Measurements from ENCODE around the gene KCNJ11.

Gene KCNJ11

GRCh38 chr11:17386331-17387084 is 2.0 kb downstream of the KCNJ11 start:
- TF ChIP-seq EZH2 (IDR thresholded peaks at IDR 0.05; ENCODE audit: borderline replicate concordance, low read length): no peak
- TF ChIP-seq, protein P1, sequence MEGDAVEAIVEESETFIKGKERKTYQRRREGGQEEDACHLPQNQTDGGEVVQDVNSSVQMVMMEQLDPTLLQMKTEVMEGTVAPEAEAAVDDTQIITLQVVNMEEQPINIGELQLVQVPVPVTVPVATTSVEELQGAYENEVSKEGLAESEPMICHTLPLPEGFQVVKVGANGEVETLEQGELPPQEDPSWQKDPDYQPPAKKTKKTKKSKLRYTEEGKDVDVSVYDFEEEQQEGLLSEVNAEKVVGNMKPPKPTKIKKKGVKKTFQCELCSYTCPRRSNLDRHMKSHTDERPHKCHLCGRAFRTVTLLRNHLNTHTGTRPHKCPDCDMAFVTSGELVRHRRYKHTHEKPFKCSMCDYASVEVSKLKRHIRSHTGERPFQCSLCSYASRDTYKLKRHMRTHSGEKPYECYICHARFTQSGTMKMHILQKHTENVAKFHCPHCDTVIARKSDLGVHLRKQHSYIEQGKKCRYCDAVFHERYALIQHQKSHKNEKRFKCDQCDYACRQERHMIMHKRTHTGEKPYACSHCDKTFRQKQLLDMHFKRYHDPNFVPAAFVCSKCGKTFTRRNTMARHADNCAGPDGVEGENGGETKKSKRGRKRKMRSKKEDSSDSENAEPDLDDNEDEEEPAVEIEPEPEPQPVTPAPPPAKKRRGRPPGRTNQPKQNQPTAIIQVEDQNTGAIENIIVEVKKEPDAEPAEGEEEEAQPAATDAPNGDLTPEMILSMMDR (IDR thresholded peaks at IDR 0.05; ENCODE audit: low read length): peak; percentile 74
- Histone ChIP-seq H3K79me2 (ENCODE audit: insufficient read depth, low read length) (no peaks in the 10 kb centered on the region), H3K9ac (ENCODE audit: low read length) (peak overlapping the region; percentile 38; the same call in 1 of the 2 replicates), H3K4me3 (ENCODE audit: low read depth, low read length, poor library complexity, severe bottlenecking) (peak overlapping the region; percentile 50), H3K4me1 (ENCODE audit: insufficient read depth, low read length, severe bottlenecking) (peaks cover 43% of the 10 kb centered on the region), H3K27me3 (ENCODE audit: insufficient read depth, low read length) (no peaks in the 10 kb centered on the region), H3F3A (ENCODE audit: insufficient read depth, low read length) (no peaks in the 10 kb centered on the region), H2AFZ (ENCODE audit: low read length) (no peak overlapping the region), H3K9me3 (ENCODE audit: low read length) (no peaks in the 10 kb centered on the region), H3K4me2 (ENCODE audit: low read length) (peak overlapping the region; percentile 62), H3K27ac (ENCODE audit: low read depth, low read length, poor library complexity, severe bottlenecking) (peak overlapping the region; percentile 40), H3K36me3 (ENCODE audit: insufficient read depth, low read length) (peaks cover 21% of the 10 kb centered on the region; the same call in 1 of the 2 replicates), H3K9me2 (ENCODE audit: low read depth, low read length) (no peaks in the 10 kb centered on the region), H4K20me1 (ENCODE audit: insufficient read depth, low read length) (no peaks in the 10 kb centered on the region)

GRCh38 chr11:17385926-17386325 is 2.5 kb downstream of the KCNJ11 start:
- Histone ChIP-seq H3K27ac (ENCODE audit: low read depth, low read length, poor library complexity, severe bottlenecking) (peak overlapping the region; percentile 40), H3K4me1 (ENCODE audit: insufficient read depth, low read length, severe bottlenecking) (peaks cover 37% of the 10 kb centered on the region), H3K9me3 (ENCODE audit: low read length) (no peaks in the 10 kb centered on the region), H3K9me2 (ENCODE audit: low read depth, low read length) (no peaks in the 10 kb centered on the region), H3K79me2 (ENCODE audit: insufficient read depth, low read length) (no peaks in the 10 kb centered on the region), H3K9ac (ENCODE audit: low read length) (peak overlapping the region; percentile 38; the same call in 1 of the 2 replicates), H3K27me3 (ENCODE audit: insufficient read depth, low read length) (no peaks in the 10 kb centered on the region), H4K20me1 (ENCODE audit: insufficient read depth, low read length) (no peaks in the 10 kb centered on the region), H3K4me2 (ENCODE audit: low read length) (peak overlapping the region; percentile 62), H3F3A (ENCODE audit: insufficient read depth, low read length) (no peaks in the 10 kb centered on the region), H2AFZ (ENCODE audit: low read length) (no peak overlapping the region), H3K36me3 (ENCODE audit: insufficient read depth, low read length) (peaks cover 27% of the 10 kb centered on the region; the same call in 1 of the 2 replicates), H3K4me3 (ENCODE audit: low read depth, low read length, poor library complexity, severe bottlenecking) (peak overlapping the region; percentile 50)
- no peak for TF ChIP-seq EZH2 (IDR thresholded peaks at IDR 0.05; ENCODE audit: borderline replicate concordance, low read length)
- TF ChIP-seq, protein P1 (IDR thresholded peaks at IDR 0.05; ENCODE audit: low read length): no peak

GRCh38 chr11:17385492-17385891 is 3.0 kb downstream of the KCNJ11 start:
- Histone ChIP-seq H4K20me1 (ENCODE audit: insufficient read depth, low read length) (no peaks in the 10 kb centered on the region), H3K36me3 (ENCODE audit: insufficient read depth, low read length) (peaks cover 31% of the 10 kb centered on the region; the same call in 1 of the 2 replicates), H3K9ac (ENCODE audit: low read length) (no peak overlapping the region; the same call in 1 of the 2 replicates), H3K4me3 (ENCODE audit: low read depth, low read length, poor library complexity, severe bottlenecking) (peak overlapping the region; percentile 50), H3K9me2 (ENCODE audit: low read depth, low read length) (no peaks in the 10 kb centered on the region), H2AFZ (ENCODE audit: low read length) (no peak overlapping the region), H3K27me3 (ENCODE audit: insufficient read depth, low read length) (no peaks in the 10 kb centered on the region), H3K9me3 (ENCODE audit: low read length) (no peaks in the 10 kb centered on the region), H3K4me2 (ENCODE audit: low read length) (peak overlapping the region; percentile 62; the same call in 1 of the 2 replicates), H3K27ac (ENCODE audit: low read depth, low read length, poor library complexity, severe bottlenecking) (no peak overlapping the region), H3F3A (ENCODE audit: insufficient read depth, low read length) (no peaks in the 10 kb centered on the region), H3K79me2 (ENCODE audit: insufficient read depth, low read length) (no peaks in the 10 kb centered on the region), H3K4me1 (ENCODE audit: insufficient read depth, low read length, severe bottlenecking) (peaks cover 32% of the 10 kb centered on the region)
- TF ChIP-seq EZH2 (IDR thresholded peaks at IDR 0.05; ENCODE audit: borderline replicate concordance, low read length): no peak
- TF ChIP-seq, protein P1 (IDR thresholded peaks at IDR 0.05; ENCODE audit: low read length): no peak

Measured in OCI-LY1 (cell line).